ENCODE measurements around the gene SSC5D.

SSC5D gene

DNA sequence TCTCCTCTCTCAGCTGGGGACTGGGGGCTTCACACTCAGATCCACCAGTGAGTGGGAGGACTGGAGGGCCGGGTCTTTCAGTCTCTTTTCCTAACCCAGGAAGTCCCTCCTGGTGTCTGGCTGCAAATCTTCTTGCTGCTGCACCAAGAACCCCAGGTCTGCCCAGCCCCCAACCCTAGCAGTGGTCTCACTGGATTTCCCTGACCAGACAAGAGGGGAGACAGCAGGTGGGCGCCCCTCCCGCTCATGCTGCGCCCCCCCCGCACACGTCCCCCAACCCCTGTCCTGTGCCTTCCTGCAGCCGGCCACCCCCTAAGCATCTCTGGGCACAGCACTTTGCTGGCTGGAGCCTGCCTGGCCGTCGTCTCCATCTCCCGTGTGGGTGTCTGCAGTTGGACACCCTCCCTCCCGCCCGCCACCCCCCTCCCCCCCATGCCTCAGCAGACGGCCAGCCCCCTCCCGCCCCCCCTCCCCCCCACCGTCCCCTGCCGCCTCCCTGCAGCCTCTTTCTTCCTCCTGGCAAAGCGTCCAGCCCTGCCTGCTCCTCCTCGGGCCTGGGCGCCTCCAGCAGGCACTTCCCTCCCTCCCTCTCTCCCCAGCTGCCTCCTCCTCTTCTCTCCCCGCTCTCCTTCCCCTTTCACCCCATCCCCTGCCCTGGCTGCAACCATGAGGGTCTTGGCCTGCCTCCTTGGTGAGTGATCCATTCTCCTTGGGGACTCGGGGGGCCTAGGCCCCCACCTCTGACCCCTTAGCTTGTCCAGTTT lies at the start of gene SSC5D:
TSS of gene SSC5D (plus strand) at position 513 of the 764 bp plus-strand sequence. CDS start at position 667, 154 bp downstream.
- TF ChIP-seq, protein P1, sequence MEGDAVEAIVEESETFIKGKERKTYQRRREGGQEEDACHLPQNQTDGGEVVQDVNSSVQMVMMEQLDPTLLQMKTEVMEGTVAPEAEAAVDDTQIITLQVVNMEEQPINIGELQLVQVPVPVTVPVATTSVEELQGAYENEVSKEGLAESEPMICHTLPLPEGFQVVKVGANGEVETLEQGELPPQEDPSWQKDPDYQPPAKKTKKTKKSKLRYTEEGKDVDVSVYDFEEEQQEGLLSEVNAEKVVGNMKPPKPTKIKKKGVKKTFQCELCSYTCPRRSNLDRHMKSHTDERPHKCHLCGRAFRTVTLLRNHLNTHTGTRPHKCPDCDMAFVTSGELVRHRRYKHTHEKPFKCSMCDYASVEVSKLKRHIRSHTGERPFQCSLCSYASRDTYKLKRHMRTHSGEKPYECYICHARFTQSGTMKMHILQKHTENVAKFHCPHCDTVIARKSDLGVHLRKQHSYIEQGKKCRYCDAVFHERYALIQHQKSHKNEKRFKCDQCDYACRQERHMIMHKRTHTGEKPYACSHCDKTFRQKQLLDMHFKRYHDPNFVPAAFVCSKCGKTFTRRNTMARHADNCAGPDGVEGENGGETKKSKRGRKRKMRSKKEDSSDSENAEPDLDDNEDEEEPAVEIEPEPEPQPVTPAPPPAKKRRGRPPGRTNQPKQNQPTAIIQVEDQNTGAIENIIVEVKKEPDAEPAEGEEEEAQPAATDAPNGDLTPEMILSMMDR (IDR thresholded peaks at IDR 0.05; ENCODE audit: insufficient read depth, missing control alignments), result no peak
- FAIRE-seq, result no peak
- DNase-seq (ENCODE audit: insufficient read length, low spot score), result no peak

DNA sequence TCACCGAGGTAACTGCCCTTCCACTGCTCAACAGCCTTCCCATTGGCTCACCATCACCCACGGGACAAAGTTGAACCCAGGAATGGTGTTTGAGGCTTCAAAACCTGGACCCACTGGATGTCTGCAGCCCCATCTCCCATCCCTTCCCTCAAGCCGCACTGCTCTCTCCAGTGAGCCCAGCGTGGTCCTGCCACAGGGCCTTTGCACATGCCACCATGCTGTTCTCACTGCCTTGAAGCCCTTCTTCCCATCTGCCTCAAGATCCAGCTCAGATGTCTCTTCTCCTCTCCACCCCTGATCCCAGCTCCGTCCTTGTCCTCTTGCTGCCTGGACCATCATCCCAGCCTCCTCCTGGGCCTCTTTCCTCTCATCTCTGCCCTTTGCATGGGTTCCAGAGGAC lies 49.2 kb upstream of the SSC5D start:
- no peak for DNase-seq (ENCODE audit: insufficient read length, low spot score)

DNA sequence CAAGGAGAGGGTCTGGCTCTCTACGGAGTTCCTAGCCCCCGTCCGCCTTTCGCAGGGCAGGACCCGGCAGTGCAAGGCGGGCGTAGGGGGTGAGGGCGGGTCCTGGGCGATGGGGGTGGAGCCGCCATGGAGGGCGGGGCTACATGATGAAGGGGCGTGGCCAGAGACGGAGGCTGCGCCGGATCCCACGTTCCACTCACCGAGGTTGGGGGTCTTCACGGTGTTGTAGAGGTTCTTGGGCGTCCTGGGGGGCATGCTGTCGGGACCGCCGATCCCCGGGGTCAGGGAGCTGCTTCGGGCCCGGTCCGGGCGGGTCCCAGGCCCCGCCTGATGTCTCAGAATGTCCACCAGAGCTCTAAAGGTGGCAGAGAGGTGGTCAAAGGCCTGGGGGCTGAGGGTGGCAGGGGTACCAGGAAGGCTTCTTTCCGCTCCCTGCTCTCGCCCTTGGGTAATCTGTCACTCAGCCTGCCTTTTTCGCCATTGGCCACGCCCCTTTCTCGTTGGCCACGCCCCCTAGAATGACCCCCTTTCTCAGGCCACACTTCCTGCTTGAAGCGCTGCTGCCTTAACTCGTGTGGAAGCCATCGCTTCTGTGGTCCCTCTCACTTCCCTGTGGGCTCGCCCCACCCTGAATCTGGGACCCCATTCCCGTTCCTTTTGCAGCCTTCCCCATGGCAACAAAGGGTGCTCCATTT lies 47.7 kb upstream of the SSC5D start:
- FAIRE-seq, result no peak
- TF ChIP-seq, protein P1 (IDR thresholded peaks at IDR 0.05; ENCODE audit: insufficient read depth, missing control alignments), result no peak
- no peak for DNase-seq (ENCODE audit: insufficient read length, low spot score)

More for the DNA sequence above, 49.2 kb upstream of the SSC5D start:
- FAIRE-seq, result no peak
- TF ChIP-seq, protein P1 (IDR thresholded peaks at IDR 0.05; ENCODE audit: insufficient read depth, missing control alignments), result no peak

DNA sequence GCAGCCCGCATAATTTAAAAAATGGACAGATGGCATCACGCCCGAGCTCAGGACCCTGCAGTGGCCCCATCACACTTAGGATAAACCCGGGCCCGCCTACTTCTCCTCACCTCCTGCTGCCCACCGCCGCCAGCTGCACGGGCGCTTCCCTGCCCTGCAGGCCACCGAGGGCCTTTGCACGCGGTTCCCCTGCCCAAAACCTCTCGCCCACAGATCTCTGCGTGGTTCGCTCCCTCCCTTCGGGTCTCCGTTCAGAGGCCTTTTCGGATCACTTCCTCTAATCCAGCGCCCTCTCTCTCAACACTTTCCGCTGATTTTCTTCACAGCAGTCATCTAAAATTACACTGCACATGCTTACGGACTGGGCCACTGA lies 46.9 kb upstream of the SSC5D start:
- TF ChIP-seq, protein P1 (IDR thresholded peaks at IDR 0.05; ENCODE audit: insufficient read depth, missing control alignments), result no peak
- DNase-seq (ENCODE audit: insufficient read length, low spot score) (no peak), FAIRE-seq (no peak)

DNA sequence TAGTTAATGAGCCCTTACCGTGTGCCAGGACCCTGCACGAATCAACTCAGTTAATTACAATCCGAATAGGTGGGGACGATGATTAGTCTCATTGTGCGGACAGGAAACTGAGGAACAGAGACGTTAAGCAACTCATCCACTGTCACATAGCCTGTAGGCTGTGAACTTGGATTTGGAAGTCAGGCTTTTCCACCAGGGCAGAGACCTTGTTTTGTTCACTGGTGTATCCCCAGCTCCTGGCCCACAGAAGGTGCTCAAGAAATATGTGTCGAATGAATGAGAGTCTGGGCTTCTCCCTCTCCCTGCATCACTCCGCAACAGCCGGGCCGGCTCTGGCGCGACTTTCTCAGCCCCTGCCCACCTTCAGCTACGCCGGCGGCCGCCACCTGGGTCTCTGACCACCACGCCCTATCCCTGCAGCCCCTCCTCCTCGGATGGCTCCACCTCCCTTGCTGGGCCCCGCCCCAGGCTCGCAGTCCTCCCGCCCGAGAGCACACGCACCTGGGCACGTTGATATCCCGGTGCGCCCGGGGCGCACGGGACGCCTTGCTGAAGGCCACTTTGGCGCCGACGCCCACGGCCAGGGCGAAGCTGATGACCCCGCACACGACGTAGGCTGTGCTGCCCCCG lies 46.4 kb upstream of the SSC5D start:
- DNase-seq (ENCODE audit: insufficient read length, low spot score) (no peak), FAIRE-seq (no peak)

DNA sequence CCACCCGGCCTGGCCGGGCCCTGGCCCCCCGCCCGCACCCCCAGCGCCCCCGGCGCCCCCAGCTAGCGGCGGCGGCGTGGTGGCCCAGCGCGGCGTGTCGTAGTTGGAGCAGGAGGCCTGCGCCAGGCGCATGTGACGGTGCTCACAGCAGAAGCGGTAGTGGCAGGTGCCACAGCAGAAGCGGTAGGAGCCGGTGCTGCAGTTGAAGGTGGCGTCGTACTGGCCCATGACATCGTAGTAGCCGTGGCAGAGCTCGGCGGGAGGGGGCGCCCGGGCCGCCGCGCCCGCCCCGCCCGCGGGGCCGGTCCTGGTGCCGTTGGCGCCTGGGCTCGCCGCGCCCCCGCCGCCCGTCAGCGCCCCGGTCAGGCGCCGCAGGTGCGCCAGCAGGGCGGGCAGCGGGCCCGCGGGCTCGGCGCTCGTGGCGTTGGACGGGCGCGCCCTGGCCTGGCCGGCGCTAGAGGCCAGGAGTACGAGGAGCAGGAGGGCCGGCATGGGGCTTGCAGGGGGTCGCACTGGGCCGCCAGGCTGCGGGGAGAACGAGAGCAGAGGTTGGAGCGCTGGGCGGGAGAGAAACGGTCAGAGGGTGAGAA lies 45.8 kb upstream of the SSC5D start:
- no peak for FAIRE-seq
- TF ChIP-seq, protein P1 (IDR thresholded peaks at IDR 0.05; ENCODE audit: insufficient read depth, missing control alignments), result no peak
- no peak for DNase-seq (ENCODE audit: insufficient read length, low spot score)

More for the DNA sequence above, 46.4 kb upstream of the SSC5D start:
- TF ChIP-seq, protein P1 (IDR thresholded peaks at IDR 0.05; ENCODE audit: insufficient read depth, missing control alignments), result no peak
